CD14-positive monocyte (primary cell): Measurements from ENCODE around the gene RAET1G. TPM values are rescaled to one million over a fixed set of nuclear protein-coding genes. Genes with fewer than 3 reads are reported as not detected.
A peak's percentile ranks its signal among the peaks of the same experiment; 100 is the strongest.
"Not testable (repeated sequence)": the region's sequence is repeated elsewhere in the genome, so short reads cannot be mapped to it uniquely, and the experiment has no call there.

Experiments
- DNase-seq, 3 donors: peaks; one replicate each; pipeline ENCODE4 v3.0.0-alpha.2; 2011 to 2022
- H2AFZ ChIP-seq: 2 replicates; pipeline ENCODE4 v1.6.0; 2012; ENCODE audit warnings: mild to moderate bottlenecking, low read depth, low read length, inconsistent platforms; ENCODE audit not compliant: insufficient read depth, poor library complexity, severe bottlenecking
- H3K27ac ChIP-seq, 2 donors: 1 replicate in 1 of 2; 2 replicates in 1 of 2; pipeline ENCODE4 v1.5.1; 2012 to 2013; ENCODE audit warnings: low read length in 2 of 2, control low read depth in 1 of 2, inconsistent platforms in 1 of 2, low read depth in 1 of 2, mild to moderate bottlenecking in 1 of 2
- H3K27me3 ChIP-seq, 2 donors: one replicate each; pipeline versions ENCODE4 v1.6.0 to v1.6.1; 2011 to 2013; ENCODE audit warnings: low read length in 2 of 2; ENCODE audit not compliant: control insufficient read depth in 2 of 2, insufficient read depth in 2 of 2
- H3K36me3 ChIP-seq, 2 donors: replicated peaks in 1 of 2; 1 replicate in 1 of 2; 2 replicates in 1 of 2; pipeline versions ENCODE4 v1.5.1 to v1.6.1; 2012 to 2013; ENCODE audit warnings: low read length in 2 of 2, control low read depth in 1 of 2, inconsistent platforms in 1 of 2, mild to moderate bottlenecking in 1 of 2; ENCODE audit not compliant: insufficient read depth in 2 of 2, control insufficient read depth in 1 of 2
- H3K4me1 ChIP-seq, 2 donors: 1 replicate in 1 of 2; 2 replicates in 1 of 2; pipeline versions ENCODE4 v1.5.1 to v1.6.1; 2012 to 2013; ENCODE audit warnings: low read length in 2 of 2, control low read depth in 1 of 2, inconsistent platforms in 1 of 2, mild to moderate bottlenecking in 1 of 2, moderate library complexity in 1 of 2; ENCODE audit not compliant: insufficient read depth in 2 of 2, control insufficient read depth in 1 of 2
- H3K4me2 ChIP-seq: replicated peaks from 2 replicates; pipeline ENCODE3; 2012; ENCODE audit warnings: low read length, moderate library complexity, mild to moderate bottlenecking; ENCODE audit not compliant: poor library complexity, severe bottlenecking; ENCODE audit errors: extremely low read depth
- H3K4me3 ChIP-seq, 3 experiments: fragments of 200-600 bp in 1 of 3; sonication (generic) in 1 of 3; replicated peaks in 1 of 3; 1 replicate in 2 of 3; 2 replicates in 1 of 3; pipeline ENCODE4 v1.5.1; 2011 to 2013; ENCODE audit warnings: low read length in 3 of 3, mild to moderate bottlenecking in 3 of 3, control low read depth in 2 of 3, low read depth in 2 of 3, inconsistent platforms in 1 of 3, moderate library complexity in 1 of 3
- H3K79me2 ChIP-seq: 2 replicates; pipeline ENCODE4 v1.6.0; 2012; ENCODE audit warnings: mild to moderate bottlenecking, control low read depth, inconsistent platforms, low read length, moderate library complexity; ENCODE audit not compliant: insufficient read depth
- H3K9ac ChIP-seq: 2 replicates; pipeline ENCODE4 v1.6.0; 2017; ENCODE audit warnings: low read length, mild to moderate bottlenecking; ENCODE audit not compliant: insufficient read depth, poor library complexity, severe bottlenecking
- H3K9me3 ChIP-seq, 2 donors: replicated peaks in 1 of 2; 1 replicate in 1 of 2; 2 replicates in 1 of 2; pipeline versions ENCODE4 v1.5.1 to v1.6.1; 2012 to 2013; ENCODE audit warnings: low read length in 2 of 2, control low read depth in 1 of 2; ENCODE audit not compliant: control insufficient read depth in 1 of 2, insufficient read depth in 1 of 2
- H4K20me1 ChIP-seq: 2 replicates; pipeline ENCODE4 v1.6.0; 2012; ENCODE audit warnings: mild to moderate bottlenecking, low read length, control low read depth, moderate library complexity; ENCODE audit not compliant: insufficient read depth
- H3K27ac Mint-ChIP-seq, 7 donors: one replicate each; pipeline ENCODE4 v1.8.0; 2020; ENCODE audit warnings: mild to moderate bottlenecking in 7 of 7, mixed read lengths in 7 of 7, moderate library complexity in 6 of 7, inconsistent platforms in 2 of 7
- H3K27me3 Mint-ChIP-seq, 3 donors: one replicate each; pipeline ENCODE4 v1.8.0; 2021 to 2022; ENCODE audit warnings: low read depth in 3 of 3, mild to moderate bottlenecking in 3 of 3, mixed read lengths in 3 of 3, moderate library complexity in 3 of 3, inconsistent platforms in 1 of 3
- H3K36me3 Mint-ChIP-seq, 2 donors: one replicate each; pipeline ENCODE4 v1.8.0; 2020; ENCODE audit warnings: mixed read lengths in 2 of 2, inconsistent platforms in 1 of 2, mild to moderate bottlenecking in 1 of 2
- H3K4me1 Mint-ChIP-seq: one replicate; pipeline ENCODE4 v1.8.0; 2020; ENCODE audit warnings: mild to moderate bottlenecking, mixed read lengths
- H3K4me3 Mint-ChIP-seq, 2 donors: one replicate each; pipeline ENCODE4 v1.8.0; 2020; ENCODE audit warnings: mild to moderate bottlenecking in 2 of 2, mixed read lengths in 2 of 2, moderate library complexity in 1 of 2
- H3K9me3 Mint-ChIP-seq, 7 donors: one replicate each; pipeline ENCODE4 v1.8.0; 2020 to 2022; ENCODE audit warnings: mixed read lengths in 7 of 7, mild to moderate bottlenecking in 6 of 7, moderate library complexity in 6 of 7, inconsistent platforms in 2 of 7
- CTCF ChIP-seq: fragments of 200-600 bp; IDR thresholded peaks from one replicate; pipeline ENCODE4 v1.8.0; 2022; ENCODE audit warnings: antibody characterized with exemption, mild to moderate bottlenecking
- WGBS: methylation state at CpG from one replicate; pipeline ENCODE4 v1.1.5; 2013; ENCODE audit warnings: missing lambda C conversion rate; ENCODE audit not compliant: insufficient coverage; 5-methylcytosine and 5-hydroxymethylcytosine counted together
- intact Hi-C, 2 donors: fragments of 100-400 bp; cut with micrococcal nuclease; formaldehyde crosslinking; loops; one replicate each; pipeline versions ENCODE4 v1.15.0 to v1.15.1; 2023
- polyA plus RNA-seq, 3 donors: library from polyadenylated mRNA; depleted of rRNA in 1 of 3; unstranded in 2 of 3; stranded (reverse) in 1 of 3; fragments of 300-500 nt in 2 of 3; fragments of >200 nt in 1 of 3; fragmentation: Illumina TruSeq in 2 of 3; gene quantifications; 1 replicate in 2 of 3; 2 replicates in 1 of 3; pipeline ENCODE4 v1.2.3, GENCODE V29; 2012 to 2021

Gene RAET1G
- polyA plus RNA-seq, 3 donors = not detected

- peaks cover 22% of the 10 kb centered on the region for H3K4me1 Mint-ChIP-seq
- H3K9ac ChIP-seq, H3K27ac ChIP-seq, H4K20me1 ChIP-seq, intact Hi-C loops, H3K4me2 ChIP-seq, H3K27ac Mint-ChIP-seq, H3K36me3 ChIP-seq, H2AFZ ChIP-seq, H3K4me3 ChIP-seq, DNase-seq, H3K79me2 ChIP-seq: not testable (repeated sequence)
- H3K27me3 ChIP-seq = peaks cover 18 to 80% of the 10 kb centered on the region in 2 donors
- peak overlapping the region in 1 of 2 donors; percentile 7 for H3K4me3 Mint-ChIP-seq
- H3K36me3 Mint-ChIP-seq = peaks cover 12% of the 10 kb centered on the region in 2 donors
- H3K9me3 Mint-ChIP-seq = peaks cover 5 to 32% (median 20%) of the 10 kb centered on the region in 7 donors
- H3K27me3 Mint-ChIP-seq = peaks cover 59 to 84% (median 65%) of the 10 kb centered on the region in 3 donors
- H3K4me1 ChIP-seq = peaks cover 22% of the 10 kb centered on the region in 2 donors
- 42% methylated on average over 1 of the region's 2 CpGs for WGBS
- peaks cover 12 to 15% of the 10 kb centered on the region in 2 donors for H3K9me3 ChIP-seq
Observed at GRCh38 chr6:149967999-149968398, 45.1 kb upstream of the RAET1G start.

GRCh38 chr6:149967591-149967990 lies 44.7 kb upstream of the RAET1G start:
- H3K27ac Mint-ChIP-seq = no peak overlapping the region
- peaks cover 56 to 86% (median 67%) of the 10 kb centered on the region in 3 donors for H3K27me3 Mint-ChIP-seq
- Histone ChIP-seq H3K4me1 (peaks cover 24 to 25% of the 10 kb centered on the region in 2 donors), H3K9ac (no peak overlapping the region), H3K27me3 (peaks cover 18 to 80% of the 10 kb centered on the region in 2 donors), H3K27ac (no peak overlapping the region), H4K20me1 (peaks cover 3% of the 10 kb centered on the region), H2AFZ (no peak overlapping the region), H3K4me2 (no peak overlapping the region), H3K4me3 (no peak overlapping the region), H3K79me2 (no peaks in the 10 kb centered on the region), H3K36me3 (no peaks in the 10 kb centered on the region), H3K9me3 (peaks cover 12 to 15% of the 10 kb centered on the region in 2 donors)
- no peak for DNase-seq
- peaks cover 12% of the 10 kb centered on the region in 2 donors for H3K36me3 Mint-ChIP-seq
- no peak for TF ChIP-seq CTCF
- intact Hi-C loops = no loop called here
- H3K9me3 Mint-ChIP-seq = peaks cover 5 to 32% (median 20%) of the 10 kb centered on the region in 7 donors
- no peak overlapping the region for H3K4me3 Mint-ChIP-seq
- 93% methylated on average over 3 of the region's 4 CpGs for WGBS
- H3K4me1 Mint-ChIP-seq = peaks cover 24% of the 10 kb centered on the region

- DNase-seq, intact Hi-C loops, H3K79me2 ChIP-seq, H3K36me3 ChIP-seq, H3K27ac ChIP-seq, H3K4me2 ChIP-seq, H2AFZ ChIP-seq, H3K4me3 ChIP-seq, H3K27ac Mint-ChIP-seq, H3K9ac ChIP-seq, H4K20me1 ChIP-seq: not testable (repeated sequence)
- peak overlapping the region in 1 of 2 donors; percentile 96 for H3K4me3 Mint-ChIP-seq
- Histone ChIP-seq H3K4me1 (peaks cover 24 to 25% of the 10 kb centered on the region in 2 donors), H3K27me3 (peaks cover 12 to 82% of the 10 kb centered on the region in 2 donors), H3K9me3 (peaks cover 12 to 15% of the 10 kb centered on the region in 2 donors)
- H3K36me3 Mint-ChIP-seq = peaks cover 12% of the 10 kb centered on the region in 2 donors
- H3K27me3 Mint-ChIP-seq = peaks cover 58 to 89% (median 77%) of the 10 kb centered on the region in 3 donors
- WGBS = 92% methylated on average over 2 of the region's 2 CpGs
- H3K9me3 Mint-ChIP-seq = peaks cover 5 to 30% (median 22%) of the 10 kb centered on the region in 7 donors
- H3K4me1 Mint-ChIP-seq = peaks cover 24% of the 10 kb centered on the region
Observed at GRCh38 chr6:149966319-149966718, 43.4 kb upstream of the RAET1G start.
